Lower lobe of right lung (tissue), 2 donors: ENCODE results near the gene INPP4B. TPM values are rescaled to one million over a fixed set of nuclear protein-coding genes. Genes with fewer than 3 reads are reported as not detected.

Experiments
- ATAC-seq, 2 donors: fragments of 200-7000 bp; cut with Tn5 transposase; one replicate each; pipeline ENCODE4 v1.9.1; 2020 to 2022; ENCODE audit warnings: mild to moderate bottlenecking in 2 of 2, moderate library complexity in 2 of 2
- DNase-seq: peaks from one replicate; pipeline ENCODE4 v3.0.0-alpha.2; 2020
- H3K27ac ChIP-seq: fragments of 200-600 bp; one replicate; pipeline ENCODE4 v1.8.0; 2022
- H3K27me3 ChIP-seq: fragments of 200-600 bp; one replicate; pipeline ENCODE4 v1.8.0; 2022; ENCODE audit warnings: low read depth
- H3K36me3 ChIP-seq: fragments of 200-600 bp; one replicate; pipeline ENCODE4 v1.8.0; 2022; ENCODE audit warnings: mild to moderate bottlenecking
- H3K4me1 ChIP-seq: fragments of 200-600 bp; one replicate; pipeline ENCODE4 v1.8.0; 2022
- H3K4me3 ChIP-seq: fragments of 200-600 bp; one replicate; pipeline ENCODE4 v1.8.0; 2022; ENCODE audit warnings: mild to moderate bottlenecking
- H3K9me3 ChIP-seq: fragments of 200-600 bp; one replicate; pipeline ENCODE4 v1.8.0; 2022
- CTCF ChIP-seq: fragments of 200-600 bp; IDR thresholded peaks from one replicate; pipeline ENCODE4 v1.8.0; 2022; ENCODE audit warnings: antibody characterized with exemption, mild to moderate bottlenecking
- intact Hi-C: fragments of 100-400 bp; cut with DNase I; formaldehyde crosslinking; loops from one replicate; pipeline ENCODE4 v1.11.0; 2022
- total RNA-seq: library from RNA; stranded (reverse); fragmentation: NEBNext Ultra II Directional; extraction: Animal tissue kit (Norgen Biotek cat#: 25700); gene quantifications from one replicate; pipeline ENCODE4 v1.2.1, GENCODE V29; 2021
- donor health status: DM: no; HTN: yes; CAD: no; lungs with severe emphysema.

Gene INPP4B
- total RNA-seq, 1 donor from 2014 or later: 12.1 TPM

GRCh38 chr4:142284402-142285221 lies 561.5 kb downstream of the INPP4B start:
- no peaks in the 10 kb centered on the region for H3K9me3 ChIP-seq
- intact Hi-C loops: no loop called here
- no peak overlapping the region for H3K27ac ChIP-seq
- no peak for TF ChIP-seq CTCF
- H3K4me3 ChIP-seq: no peak overlapping the region
- H3K4me1 ChIP-seq: no peaks in the 10 kb centered on the region
- no peaks in the 10 kb centered on the region for H3K36me3 ChIP-seq
- DNase-seq (no peak), ATAC-seq (no peak)
- H3K27me3 ChIP-seq: no peaks in the 10 kb centered on the region

GRCh38 chr4:142282870-142283431 lies 563.1 kb downstream of the INPP4B start:
- Histone ChIP-seq H3K36me3 (no peaks in the 10 kb centered on the region), H3K27ac (no peak overlapping the region), H3K4me3 (no peak overlapping the region), H3K27me3 (no peaks in the 10 kb centered on the region), H3K9me3 (no peaks in the 10 kb centered on the region), H3K4me1 (no peaks in the 10 kb centered on the region)
- peak; percentile 60 for TF ChIP-seq CTCF
- ATAC-seq (no peak), DNase-seq (no peak)
- intact Hi-C loops: no loop called here

GRCh38 chr4:142281999-142282398 lies 564.1 kb downstream of the INPP4B start:
- no peaks in the 10 kb centered on the region for H3K9me3 ChIP-seq
- intact Hi-C loops: no loop called here
- no peaks in the 10 kb centered on the region for H3K4me1 ChIP-seq
- ATAC-seq (no peak), DNase-seq (no peak)
- H3K27me3 ChIP-seq: no peaks in the 10 kb centered on the region
- no peak overlapping the region for H3K27ac ChIP-seq
- H3K36me3 ChIP-seq: no peaks in the 10 kb centered on the region
- H3K4me3 ChIP-seq: no peak overlapping the region
- TF ChIP-seq CTCF: no peak

GRCh38 chr4:142278663-142279062 lies 567.4 kb downstream of the INPP4B start:
- ATAC-seq: no peak
- no peaks in the 10 kb centered on the region for H3K4me1 ChIP-seq
- no peak overlapping the region for H3K4me3 ChIP-seq
- H3K27ac ChIP-seq: no peak overlapping the region
- intact Hi-C loops: no loop called here
- H3K27me3 ChIP-seq: no peaks in the 10 kb centered on the region
- no peak for DNase-seq
- no peaks in the 10 kb centered on the region for H3K36me3 ChIP-seq
- no peaks in the 10 kb centered on the region for H3K9me3 ChIP-seq
- TF ChIP-seq CTCF: no peak

GRCh38 chr4:142278171-142278570 lies 567.9 kb downstream of the INPP4B start:
- Histone ChIP-seq H3K27me3 (no peaks in the 10 kb centered on the region), H3K4me1 (no peaks in the 10 kb centered on the region), H3K36me3 (no peaks in the 10 kb centered on the region), H3K4me3 (no peak overlapping the region), H3K27ac (no peak overlapping the region), H3K9me3 (no peaks in the 10 kb centered on the region)
- intact Hi-C loops: no loop called here
- TF ChIP-seq CTCF: no peak
- no peak for DNase-seq
- ATAC-seq: no peak
